IMR-90 (cell line): Measurements from ENCODE around the gene ULBP1. TPM values are rescaled to one million over a fixed set of nuclear protein-coding genes. Genes with fewer than 3 reads are reported as not detected.
"Not testable (repeated sequence)": the region's sequence is repeated elsewhere in the genome, so short reads cannot be mapped to it uniquely, and the experiment has no call there.

Experiments used
- ATAC-seq: fragments of 200-7000 bp; cut with Tn5 transposase; 2 replicates; pipeline ENCODE4 v1.9.1; 2020; ENCODE audit warnings: low read depth, mild to moderate bottlenecking, moderate library complexity
- BruUV-seq: library from RNA; stranded (reverse); fragments of 400-500 nt; replicated peaks from 2 replicates; lab custom pipeline; 2021; lab: Mats Ljungman, UMichigan
- CTCF ChIA-PET: fragments of 300-600 bp; formaldehyde crosslinking; extraction: SDS; loops from one replicate; lab custom pipeline; 2021; ENCODE audit warnings: antibody characterized with exemption; lab: Yijun Ruan, JAX
- POLR2A ChIA-PET: fragments of 300-600 bp; sonication (Branson Sonifier 250); formaldehyde crosslinking; loops from one replicate; lab custom pipeline; 2022; ENCODE audit warnings: antibody characterized with exemption; ENCODE audit not compliant: unreplicated experiment; lab: Charles Lee
- DNase-seq: peaks from one replicate; pipeline ENCODE4 v3.0.0; 2013
- H2AFZ ChIP-seq: replicated peaks from 2 replicates; pipeline ENCODE3; 2013; ENCODE audit warnings: low read length, mild to moderate bottlenecking; ENCODE audit not compliant: poor library complexity
- H2AK5ac ChIP-seq: 2 replicates; pipeline ENCODE4 v1.6.1; 2013; ENCODE audit warnings: low read depth, low read length, inconsistent platforms
- H2AK9ac ChIP-seq: replicated peaks from 2 replicates; pipeline ENCODE3; 2013; ENCODE audit warnings: mild to moderate bottlenecking, low read depth, low read length, moderate library complexity; ENCODE audit not compliant: poor library complexity
- H2BK120ac ChIP-seq: 2 replicates; pipeline ENCODE4 v1.6.1; 2013; ENCODE audit warnings: low read depth, low read length, inconsistent platforms
- H2BK15ac ChIP-seq: 3 replicates; pipeline ENCODE4 v1.6.1; 2013; ENCODE audit warnings: low read depth, low read length, inconsistent platforms
- H2BK20ac ChIP-seq: 2 replicates; pipeline ENCODE4 v1.6.1; 2013; ENCODE audit warnings: low read depth, mild to moderate bottlenecking, inconsistent platforms, low read length, moderate library complexity
- H2BK5ac ChIP-seq: 2 replicates; pipeline ENCODE4 v1.6.1; 2013; ENCODE audit warnings: mild to moderate bottlenecking, low read depth, low read length, inconsistent platforms; ENCODE audit not compliant: poor library complexity, severe bottlenecking
- H3K14ac ChIP-seq: replicated peaks from 2 replicates; pipeline ENCODE4 v1.6.1; 2013; ENCODE audit warnings: low read depth, low read length, inconsistent platforms
- H3K18ac ChIP-seq: 2 replicates; pipeline ENCODE4 v1.6.1; 2013; ENCODE audit warnings: low read depth, low read length, control low read depth
- H3K23ac ChIP-seq: 2 replicates; pipeline ENCODE4 v1.6.1; 2013; ENCODE audit warnings: low read depth, low read length, inconsistent platforms
- H3K27ac ChIP-seq: 2 replicates; pipeline ENCODE4 v1.5.1; 2013; ENCODE audit warnings: mild to moderate bottlenecking, control low read depth, low read length; ENCODE audit not compliant: insufficient read depth
- H3K27me3 ChIP-seq: 2 replicates; pipeline ENCODE4 v1.6.1; 2013; ENCODE audit warnings: low read length; ENCODE audit not compliant: control insufficient read depth, insufficient read depth
- H3K36me3 ChIP-seq: 2 replicates; pipeline ENCODE4 v1.6.1; 2013; ENCODE audit warnings: low read length, mixed read lengths; ENCODE audit not compliant: control insufficient read depth, insufficient read depth
- H3K4ac ChIP-seq: 2 replicates; pipeline ENCODE4 v1.6.1; 2013; ENCODE audit warnings: low read depth, low read length, inconsistent platforms
- H3K4me1 ChIP-seq: 2 replicates; pipeline ENCODE4 v1.6.1; 2013; ENCODE audit warnings: low read length, mixed read lengths; ENCODE audit not compliant: control insufficient read depth, insufficient read depth
- H3K4me2 ChIP-seq: 2 replicates; pipeline ENCODE4 v1.6.1; 2013; ENCODE audit warnings: low read depth, mild to moderate bottlenecking, control low read depth, low read length, moderate library complexity
- H3K4me3 ChIP-seq: 2 replicates; pipeline ENCODE4 v1.5.1; 2013; ENCODE audit warnings: low read depth, mild to moderate bottlenecking, control low read depth, low read length, moderate library complexity; ENCODE audit not compliant: insufficient read depth
- H3K56ac ChIP-seq: 2 replicates; pipeline ENCODE4 v1.6.1; 2013; ENCODE audit warnings: low read length, inconsistent platforms; ENCODE audit not compliant: insufficient read depth; ENCODE audit errors: extremely low read depth
- H3K79me1 ChIP-seq, 2 experiments: 2 replicates each; pipeline ENCODE4 v1.6.1; 2013; ENCODE audit warnings: low read length in 2 of 2, inconsistent platforms in 1 of 2, low read depth in 1 of 2
- H3K9ac ChIP-seq: 2 replicates; pipeline ENCODE4 v1.6.1; 2013; ENCODE audit warnings: low read depth, low read length, control low read depth
- H3K9me1 ChIP-seq: 2 replicates; pipeline ENCODE4 v1.6.1; 2013; ENCODE audit warnings: low read length, inconsistent platforms; ENCODE audit not compliant: insufficient read depth
- H3K9me3 ChIP-seq: 2 replicates; pipeline ENCODE4 v1.6.1; 2013; ENCODE audit warnings: low read length; ENCODE audit not compliant: control insufficient read depth, insufficient read depth
- H4K20me1 ChIP-seq: 2 replicates; pipeline ENCODE4 v1.6.1; 2013; ENCODE audit warnings: low read length, inconsistent platforms; ENCODE audit not compliant: insufficient read depth
- H4K5ac ChIP-seq: 2 replicates; pipeline ENCODE4 v1.6.1; 2013; ENCODE audit warnings: mild to moderate bottlenecking, low read depth, low read length, control low read depth
- H4K8ac ChIP-seq, 2 experiments: 2 replicates each; pipeline ENCODE4 v1.6.1; 2013; ENCODE audit warnings: low read depth in 2 of 2, low read length in 2 of 2, control low read depth in 1 of 2, inconsistent platforms in 1 of 2
- H4K91ac ChIP-seq: 2 replicates; pipeline ENCODE4 v1.6.1; 2013; ENCODE audit warnings: low read depth, low read length, inconsistent platforms; ENCODE audit not compliant: insufficient read depth
- WGBS, 2 experiments: methylation state at CpG; one replicate each; pipeline versions ENCODE4 v1.1.5 to v1.1.7; 2013; ENCODE audit warnings: missing lambda C conversion rate in 2 of 2; ENCODE audit not compliant: insufficient read length in 1 of 2; ENCODE audit errors: extremely low coverage in 2 of 2; 5-methylcytosine and 5-hydroxymethylcytosine counted together
- dilution Hi-C: fragments of 300-500 bp; cut with HindIII; formaldehyde crosslinking; loops from one replicate; pipeline ENCODE4 v1.14.3; 2018; ENCODE audit warnings: low sequenced_read_pairs; ENCODE audit not compliant: unreplicated experiment
- in situ Hi-C: fragments of 300-500 bp; cut with MboI; formaldehyde crosslinking; loops from 3 replicates; pipeline ENCODE4 v1.14.3; 2019; ENCODE audit warnings: low sequenced_read_pairs, inconsistent platforms, mixed read lengths
- intact Hi-C: fragments of 100-400 bp; cut with micrococcal nuclease; formaldehyde crosslinking; loops from 2 replicates; pipeline ENCODE4 v1.10.0; 2022
- polyA plus RNA-seq, 3 experiments: library from polyadenylated mRNA; depleted of rRNA; stranded (reverse); fragments of >200 nt; gene quantifications; 2 replicates each; pipeline ENCODE4 v1.2.3, GENCODE V29; 2012; ENCODE audit warnings: low replicate concordance in 1 of 3
- total RNA-seq: library from RNA; depleted of rRNA; stranded (reverse); fragments of >200 nt; gene quantifications from 2 replicates; pipeline ENCODE4 v1.2.3, GENCODE V29; 2012

The ULBP1 gene
- total and polyA plus RNA-seq, 2 of the 4 experiments (the other 2 are of a cell fraction), result 0.18 to 0.87 TPM

DNA sequence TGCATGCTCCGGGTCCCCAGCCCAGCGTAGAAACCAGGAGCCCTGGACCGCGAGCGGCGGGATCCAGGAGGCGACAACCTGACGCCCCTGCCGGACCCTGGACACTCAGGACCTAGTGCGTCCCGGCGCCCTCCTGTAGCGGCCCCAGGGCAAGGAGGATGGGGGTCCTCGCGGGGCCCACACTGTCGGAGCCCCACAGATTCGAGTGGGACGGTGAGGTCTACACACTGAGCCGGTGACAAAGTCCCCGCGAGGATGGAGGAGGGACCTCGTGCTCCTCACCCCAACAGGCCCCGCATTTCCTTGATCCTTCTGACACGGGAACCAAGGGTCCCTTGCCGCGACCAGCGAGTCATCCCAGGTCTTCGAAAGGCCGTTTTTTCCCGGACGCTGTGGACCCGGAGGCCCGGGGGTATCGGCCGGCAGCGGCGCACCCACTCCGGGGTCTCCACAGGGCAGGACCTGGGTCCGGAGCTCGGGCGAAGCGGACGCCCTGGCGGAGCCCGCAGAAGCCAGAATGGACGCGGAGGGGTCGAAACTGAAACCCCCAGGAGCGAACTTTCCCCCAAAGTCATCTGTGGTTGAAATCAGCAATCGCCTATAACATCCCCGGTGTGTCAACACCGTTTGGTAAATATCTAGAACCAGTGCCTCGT is 9.3 kb upstream of the ULBP1 start:
- dilution Hi-C loops, H4K20me1 ChIP-seq, H3K9me1 ChIP-seq, in situ Hi-C loops, H3K23ac ChIP-seq, POLR2A ChIA-PET, CTCF ChIA-PET, H2AFZ ChIP-seq, H2AK5ac ChIP-seq, H2BK120ac ChIP-seq, H3K27ac ChIP-seq, H3K4ac ChIP-seq, H2BK20ac ChIP-seq, H4K8ac ChIP-seq, intact Hi-C loops, H2BK5ac ChIP-seq, BruUV-seq, H3K79me1 ChIP-seq, H4K5ac ChIP-seq, H3K18ac ChIP-seq, H3K4me1 ChIP-seq, H3K4me3 ChIP-seq, H3K14ac ChIP-seq, H3K4me2 ChIP-seq, H3K56ac ChIP-seq, H3K36me3 ChIP-seq, H2AK9ac ChIP-seq, H3K9ac ChIP-seq, H2BK15ac ChIP-seq, DNase-seq, H4K91ac ChIP-seq, H3K9me3 ChIP-seq: not testable (repeated sequence)
- peak; percentile 30 for ATAC-seq
- 2% methylated on average over 11 of the region's 53 CpGs; no CpG with 5 or more reads in 1 of the 2 experiments for WGBS, 2 experiments
- peaks cover 60% of the 10 kb centered on the region for H3K27me3 ChIP-seq

DNA sequence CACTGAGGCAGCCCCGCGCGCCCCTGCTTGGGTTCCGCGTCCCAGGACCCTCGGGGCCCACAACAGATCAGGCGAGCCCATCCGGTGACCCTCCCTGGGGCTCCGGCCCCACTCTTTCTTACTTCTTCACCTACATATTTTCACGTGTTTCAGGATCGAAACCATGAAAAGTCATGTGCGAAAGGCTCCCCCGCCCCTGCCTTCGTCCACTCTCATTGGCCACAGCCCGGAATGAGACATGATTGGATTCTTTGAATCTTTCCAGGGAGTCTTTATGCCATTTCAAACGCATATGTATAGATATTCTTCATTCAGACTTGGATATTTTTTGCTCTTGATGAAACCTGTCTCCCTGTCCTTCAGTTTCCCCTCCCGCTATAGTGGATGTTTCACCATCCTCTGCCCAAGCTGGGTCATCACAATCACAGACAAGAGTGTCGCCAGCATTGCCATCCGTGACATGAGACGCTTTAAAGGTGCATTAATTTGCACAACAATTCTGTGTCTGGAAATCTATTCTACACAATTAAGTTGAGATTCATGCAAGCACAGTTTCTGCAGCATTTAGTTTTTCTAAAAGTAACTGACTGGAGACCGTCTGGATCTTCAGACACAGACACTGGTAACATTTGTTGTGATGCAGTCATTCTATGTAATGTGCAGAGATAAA is 8.6 kb upstream of the ULBP1 start:
- H3K4me1 ChIP-seq, CTCF ChIA-PET, DNase-seq, H4K91ac ChIP-seq, POLR2A ChIA-PET, H2BK5ac ChIP-seq, H3K14ac ChIP-seq, H2BK120ac ChIP-seq, H3K4ac ChIP-seq, H3K23ac ChIP-seq, H3K4me2 ChIP-seq, H2AFZ ChIP-seq, H3K9me1 ChIP-seq, in situ Hi-C loops, H3K9me3 ChIP-seq, H3K18ac ChIP-seq, H4K5ac ChIP-seq, dilution Hi-C loops, ATAC-seq, H3K4me3 ChIP-seq, H3K27ac ChIP-seq, intact Hi-C loops, H4K8ac ChIP-seq, H4K20me1 ChIP-seq, H3K36me3 ChIP-seq, H3K9ac ChIP-seq, H3K79me1 ChIP-seq, BruUV-seq, H2AK9ac ChIP-seq, H2AK5ac ChIP-seq, H2BK20ac ChIP-seq, H2BK15ac ChIP-seq, H3K56ac ChIP-seq: not testable (repeated sequence)
- 50% methylated on average over 1 of the region's 21 CpGs; no CpG with 5 or more reads in 1 of the 2 experiments for WGBS, 2 experiments
- peaks cover 62% of the 10 kb centered on the region for H3K27me3 ChIP-seq
